ENCODE measurements around the gene ITGBL1.

Gene ITGBL1

DNA sequence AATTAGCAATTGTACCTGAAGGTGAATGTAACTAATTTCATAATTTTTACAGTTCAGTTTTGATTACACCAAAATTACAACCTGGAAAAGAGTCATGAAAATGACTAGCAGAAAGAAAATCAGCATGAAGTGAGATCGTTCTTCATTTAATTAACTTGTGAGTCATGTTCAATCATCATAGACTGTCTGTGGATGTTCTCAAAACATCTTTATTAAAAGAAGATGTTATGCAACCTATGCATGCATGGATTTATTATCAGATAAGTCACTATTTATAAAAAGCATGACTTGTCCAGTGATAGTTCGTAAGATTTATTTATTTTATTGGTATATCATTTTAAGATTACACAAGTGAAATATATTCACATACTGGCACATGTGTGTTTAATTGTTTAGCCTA lies 245.9 kb downstream of the ITGBL1 start:
- H3K4me3 ChIP-seq (ENCODE audit: low read depth, low read length), result no peak overlapping the region
- TF ChIP-seq, protein P1, sequence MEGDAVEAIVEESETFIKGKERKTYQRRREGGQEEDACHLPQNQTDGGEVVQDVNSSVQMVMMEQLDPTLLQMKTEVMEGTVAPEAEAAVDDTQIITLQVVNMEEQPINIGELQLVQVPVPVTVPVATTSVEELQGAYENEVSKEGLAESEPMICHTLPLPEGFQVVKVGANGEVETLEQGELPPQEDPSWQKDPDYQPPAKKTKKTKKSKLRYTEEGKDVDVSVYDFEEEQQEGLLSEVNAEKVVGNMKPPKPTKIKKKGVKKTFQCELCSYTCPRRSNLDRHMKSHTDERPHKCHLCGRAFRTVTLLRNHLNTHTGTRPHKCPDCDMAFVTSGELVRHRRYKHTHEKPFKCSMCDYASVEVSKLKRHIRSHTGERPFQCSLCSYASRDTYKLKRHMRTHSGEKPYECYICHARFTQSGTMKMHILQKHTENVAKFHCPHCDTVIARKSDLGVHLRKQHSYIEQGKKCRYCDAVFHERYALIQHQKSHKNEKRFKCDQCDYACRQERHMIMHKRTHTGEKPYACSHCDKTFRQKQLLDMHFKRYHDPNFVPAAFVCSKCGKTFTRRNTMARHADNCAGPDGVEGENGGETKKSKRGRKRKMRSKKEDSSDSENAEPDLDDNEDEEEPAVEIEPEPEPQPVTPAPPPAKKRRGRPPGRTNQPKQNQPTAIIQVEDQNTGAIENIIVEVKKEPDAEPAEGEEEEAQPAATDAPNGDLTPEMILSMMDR (IDR thresholded peaks at IDR 0.05; ENCODE audit: borderline replicate concordance, insufficient read depth, low read depth, low read length), result no peak

DNA sequence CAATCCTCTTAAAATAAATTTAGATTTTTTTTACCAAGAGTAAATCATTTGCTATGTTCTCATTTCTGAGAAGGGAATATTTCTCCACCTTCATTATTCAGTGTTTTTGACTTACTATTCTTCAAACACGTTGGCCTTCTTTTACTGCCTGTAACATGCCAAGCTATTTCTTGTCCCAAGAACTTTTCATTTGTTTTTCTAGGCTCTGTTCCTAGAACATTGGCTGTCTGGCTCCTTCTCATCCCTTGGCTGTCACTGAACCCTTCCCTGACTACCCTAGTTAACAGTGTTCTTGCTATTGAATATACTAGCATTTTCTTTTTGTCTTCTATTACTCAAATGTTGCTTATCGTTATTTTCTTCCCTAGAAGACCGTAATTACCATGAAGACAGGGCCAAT lies 248.1 kb downstream of the ITGBL1 start:
- TF ChIP-seq, protein P1 (IDR thresholded peaks at IDR 0.05; ENCODE audit: borderline replicate concordance, insufficient read depth, low read depth, low read length), result no peak
- no peak overlapping the region for H3K4me3 ChIP-seq (ENCODE audit: low read depth, low read length)

DNA sequence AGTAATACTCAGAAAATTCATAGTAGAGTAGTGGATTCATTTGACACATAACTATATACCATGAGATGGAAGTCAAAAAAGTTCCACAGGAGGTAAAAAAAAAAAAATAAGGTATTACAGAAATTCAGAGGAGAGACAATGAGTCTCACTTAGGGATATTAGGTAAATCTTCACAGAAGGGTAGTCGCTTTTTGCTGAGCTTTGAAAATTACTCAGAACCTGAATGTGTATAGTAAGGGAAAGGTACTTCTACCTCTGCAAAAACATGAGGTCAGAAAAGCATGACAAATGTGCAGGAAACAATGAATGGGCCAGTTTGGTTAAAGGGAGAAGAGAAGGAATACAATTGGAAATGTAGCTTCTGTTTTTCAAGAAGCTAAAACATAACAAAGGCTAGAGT lies 250.6 kb downstream of the ITGBL1 start:
- no peak overlapping the region for H3K4me3 ChIP-seq (ENCODE audit: low read depth, low read length)
- TF ChIP-seq, protein P1 (IDR thresholded peaks at IDR 0.05; ENCODE audit: borderline replicate concordance, insufficient read depth, low read depth, low read length), result no peak

DNA sequence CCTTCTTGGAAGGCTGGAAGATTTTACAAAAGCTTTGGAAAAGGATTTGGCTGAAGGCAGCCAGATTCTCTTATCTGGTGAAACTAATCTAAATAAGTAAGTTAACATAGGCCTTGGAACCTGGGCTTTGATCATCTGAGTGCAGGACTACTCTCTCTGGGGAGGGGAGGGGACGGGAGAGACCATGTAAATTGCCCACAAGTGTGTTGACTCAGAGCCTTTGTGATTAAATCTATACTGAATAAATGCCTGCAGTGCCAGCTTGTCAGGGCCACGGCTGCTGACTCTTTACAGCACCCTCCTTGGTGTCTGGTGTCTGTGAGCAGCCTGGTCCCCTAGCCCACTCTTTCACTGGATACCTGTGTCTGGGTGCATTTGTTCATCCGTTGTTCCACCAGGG lies 251.4 kb downstream of the ITGBL1 start:
- H3K4me3 ChIP-seq (ENCODE audit: low read depth, low read length), result no peak overlapping the region
- TF ChIP-seq, protein P1 (IDR thresholded peaks at IDR 0.05; ENCODE audit: borderline replicate concordance, insufficient read depth, low read depth, low read length), result no peak

DNA sequence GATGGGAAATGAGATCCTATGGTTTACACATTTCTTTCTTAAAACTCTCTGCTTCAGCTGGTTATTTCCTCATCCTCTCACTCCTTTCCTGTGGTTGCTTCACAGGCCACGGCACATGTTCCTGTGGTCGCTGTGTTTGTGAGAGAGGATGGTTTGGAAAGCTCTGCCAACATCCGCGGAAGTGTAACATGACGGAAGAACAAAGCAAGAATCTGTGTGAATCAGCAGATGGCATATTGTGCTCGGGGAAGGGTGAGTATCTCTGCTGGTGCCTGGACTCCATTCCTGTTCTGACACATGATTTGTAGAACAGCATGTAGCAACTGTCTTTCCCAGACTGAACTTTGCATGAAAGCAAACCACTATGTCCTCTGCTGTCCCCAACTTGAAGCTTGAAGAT lies 254.2 kb downstream of the ITGBL1 start:
- no peak overlapping the region for H3K4me3 ChIP-seq (ENCODE audit: low read depth, low read length)
- TF ChIP-seq, protein P1 (IDR thresholded peaks at IDR 0.05; ENCODE audit: borderline replicate concordance, insufficient read depth, low read depth, low read length), result no peak

DNA sequence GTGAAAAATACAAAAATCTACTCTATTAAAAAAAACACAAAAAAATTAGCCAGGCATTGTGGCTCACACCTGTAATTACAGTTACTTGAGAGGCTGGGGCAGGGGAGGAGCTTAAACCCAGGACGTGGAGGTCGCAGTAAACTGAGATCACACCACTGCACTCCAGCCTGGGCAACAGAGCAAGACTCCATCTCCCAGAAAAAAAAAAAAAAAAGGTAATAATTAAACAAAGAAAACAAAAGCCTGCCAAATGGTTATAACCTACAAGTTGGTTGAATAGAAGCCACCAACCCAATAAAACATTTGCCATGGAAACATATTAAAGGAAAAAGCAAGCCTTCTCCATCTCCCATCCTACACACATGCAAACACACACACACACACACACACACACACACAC lies 255.2 kb downstream of the ITGBL1 start:
- no peak overlapping the region for H3K4me3 ChIP-seq (ENCODE audit: low read depth, low read length)
- TF ChIP-seq, protein P1 (IDR thresholded peaks at IDR 0.05; ENCODE audit: borderline replicate concordance, insufficient read depth, low read depth, low read length), result no peak

DNA sequence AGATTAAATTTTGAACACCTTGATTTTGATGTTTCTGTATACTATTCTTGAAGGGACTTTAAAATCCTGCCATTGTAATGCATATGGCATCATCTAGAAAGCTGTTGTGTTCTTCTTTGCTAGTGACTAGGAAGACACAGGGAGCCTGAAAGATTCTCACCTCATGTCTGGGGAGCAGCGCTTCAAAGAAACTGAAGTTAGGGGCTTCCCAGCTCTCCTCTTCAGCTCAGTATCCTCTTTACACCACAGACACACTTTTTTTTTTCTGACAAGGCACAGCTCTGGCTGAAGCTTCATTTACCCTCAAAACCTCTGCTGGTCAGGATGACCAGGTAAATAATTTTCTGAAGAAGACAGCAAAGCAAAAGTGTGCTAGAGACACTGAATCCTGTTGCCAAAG lies 255.6 kb downstream of the ITGBL1 start:
- TF ChIP-seq, protein P1 (IDR thresholded peaks at IDR 0.05; ENCODE audit: borderline replicate concordance, insufficient read depth, low read depth, low read length), result no peak
- H3K4me3 ChIP-seq (ENCODE audit: low read depth, low read length), result no peak overlapping the region
